HG03575 (cell line): ENCODE results near the gene SLC27A3.
"Not testable (repeated sequence)": the region's sequence is repeated elsewhere in the genome, so short reads cannot be mapped to it uniquely, and the experiment has no call there.

ENCODE experiments used
- ATAC-seq: cut with Tn5 transposase; IDR thresholded peaks from one replicate; pipeline ENCODE4 v1.9.1; 2021; ENCODE audit not compliant: unreplicated experiment, insufficient number of reproducible peaks, low FRiP score; ENCODE audit errors: extremely low read depth

The SLC27A3 gene

GRCh38 chr1:153752571-153753195, 22.5 kb upstream of the SLC27A3 start:
- ATAC-seq = no peak

GRCh38 chr1:153754266-153754665, 20.9 kb upstream of the SLC27A3 start:
- ATAC-seq = no peak

- ATAC-seq = no peak
Observed at GRCh38 chr1:153760440-153760839, 14.8 kb upstream of the SLC27A3 start.

GRCh38 chr1:153763365-153764225, 11.6 kb upstream of the SLC27A3 start:
- no peak for ATAC-seq

- no peak for ATAC-seq
Observed at GRCh38 chr1:153764310-153764709, 10.9 kb upstream of the SLC27A3 start.

- ATAC-seq = not testable (repeated sequence)
Observed at GRCh38 chr1:153766663-153767062, 8.5 kb upstream of the SLC27A3 start.

GRCh38 chr1:153767519-153767918, 7.7 kb upstream of the SLC27A3 start:
- no peak for ATAC-seq

GRCh38 chr1:153768316-153769181, 6.7 kb upstream of the SLC27A3 start:
- ATAC-seq = no peak

GRCh38 chr1:153769221-153769620, 6.0 kb upstream of the SLC27A3 start:
- ATAC-seq = no peak

GRCh38 chr1:153770797-153771196, 4.4 kb upstream of the SLC27A3 start:
- no peak for ATAC-seq

- ATAC-seq = no peak
Observed at GRCh38 chr1:153771261-153771660, 3.9 kb upstream of the SLC27A3 start.

GRCh38 chr1:153771841-153772593, 3.2 kb upstream of the SLC27A3 start:
- ATAC-seq = no peak

- no peak for ATAC-seq
Observed at GRCh38 chr1:153773096-153773921, 1.9 kb upstream of the SLC27A3 start.

- no peak for ATAC-seq
Observed at GRCh38 chr1:153774026-153774595, 1.1 kb upstream of the SLC27A3 start.

- no peak for ATAC-seq
Observed at GRCh38 chr1:153775458-153776327, 486 bp downstream of the SLC27A3 start.

- ATAC-seq = no peak
Observed at GRCh38 chr1:153776352-153776751, 1.1 kb downstream of the SLC27A3 start.

GRCh38 chr1:153776845-153777370, 1.7 kb downstream of the SLC27A3 start:
- no peak for ATAC-seq
